Activated CD4-positive, CD25-positive, alpha-beta regulatory T cell treated with anti-CD3 and anti-CD28 coated beads, Interleukin-2, amount 50 U/mL, for 72 hours (primary cell): Measurements from ENCODE around the gene METTL13.
"Not testable (repeated sequence)": the region's sequence is repeated elsewhere in the genome, so short reads cannot be mapped to it uniquely, and the experiment has no call there.

Experiments used
- DNase-seq: peaks from one replicate; pipeline ENCODE4 v3.0.0; 2021

Gene METTL13

DNA sequence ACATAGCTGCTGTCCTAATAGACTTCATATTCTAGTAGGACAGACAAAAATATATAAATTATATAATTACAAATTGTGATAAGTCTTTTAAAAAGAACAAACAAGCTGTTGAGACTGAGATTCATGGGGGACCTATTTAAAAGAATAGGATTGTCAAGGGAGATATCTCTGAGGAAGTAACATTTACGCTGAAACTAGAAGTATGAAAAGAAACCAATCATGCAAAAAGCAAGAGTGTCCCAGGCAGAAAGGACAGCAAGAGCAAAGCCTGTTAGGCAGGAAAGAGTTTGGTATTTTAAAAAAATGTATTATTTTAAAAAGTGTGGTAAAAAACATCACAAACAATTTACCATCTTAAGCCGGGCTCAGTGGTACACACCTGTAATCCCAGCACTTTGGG is 9.1 kb upstream of the METTL13 start:
- no peak for DNase-seq

DNA sequence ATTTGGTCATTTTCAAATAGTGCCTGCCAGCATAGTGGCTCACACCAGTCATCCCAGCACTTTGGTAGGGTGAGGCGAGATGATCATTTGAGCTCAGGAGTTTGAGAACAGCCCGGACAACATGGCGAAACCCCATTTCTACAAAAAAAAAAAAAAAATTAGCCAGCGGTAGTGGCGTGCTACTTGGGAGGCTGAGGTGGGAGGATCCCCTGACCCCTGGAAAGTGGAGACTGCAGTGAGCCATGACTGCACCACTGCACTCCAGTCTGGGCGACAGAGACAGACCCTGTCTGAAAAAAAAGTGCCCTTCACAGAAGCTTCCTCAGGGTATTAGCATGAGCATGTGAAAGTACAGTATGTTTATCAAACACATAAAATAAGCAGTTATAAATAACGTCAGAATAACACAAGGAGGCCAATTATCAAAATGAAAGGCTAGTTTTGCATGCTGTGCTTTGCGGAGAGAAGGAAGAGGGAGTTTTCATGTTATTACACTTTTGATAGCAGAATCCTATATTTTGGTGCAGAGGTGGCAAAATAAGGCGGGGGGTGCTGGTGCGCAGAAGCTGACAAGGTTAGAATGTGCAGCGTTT is 781 bp upstream of the METTL13 start:
- DNase-seq, result no peak

DNA sequence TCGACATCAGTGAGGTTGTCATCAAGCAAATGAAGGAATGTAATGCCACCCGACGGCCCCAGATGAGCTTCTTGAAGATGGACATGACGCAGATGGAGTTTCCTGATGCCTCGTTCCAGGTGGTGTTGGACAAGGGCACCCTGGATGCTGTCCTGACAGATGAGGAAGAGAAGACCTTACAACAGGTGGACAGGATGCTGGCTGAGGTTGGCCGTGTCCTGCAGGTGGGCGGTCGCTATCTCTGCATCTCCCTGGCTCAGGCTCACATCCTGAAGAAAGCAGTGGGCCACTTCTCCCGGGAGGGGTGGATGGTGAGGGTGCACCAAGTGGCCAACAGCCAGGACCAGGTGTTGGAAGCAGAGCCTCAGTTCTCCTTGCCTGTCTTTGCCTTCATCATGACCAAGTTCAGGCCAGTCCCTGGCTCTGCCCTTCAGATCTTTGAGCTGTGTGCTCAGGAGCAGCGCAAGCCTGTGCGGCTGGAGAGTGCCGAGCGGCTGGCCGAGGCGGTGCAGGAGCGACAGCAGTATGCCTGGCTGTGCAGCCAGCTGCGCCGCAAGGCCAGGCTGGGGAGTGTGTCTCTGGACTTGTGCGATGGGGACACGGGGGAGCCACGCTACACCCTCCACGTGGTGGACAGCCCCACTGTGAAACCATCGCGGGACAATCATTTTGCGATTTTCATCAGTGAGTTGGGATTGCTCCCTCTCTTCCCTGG is 2.5 kb downstream of the METTL13 start:
- DNase-seq, result no peak

DNA sequence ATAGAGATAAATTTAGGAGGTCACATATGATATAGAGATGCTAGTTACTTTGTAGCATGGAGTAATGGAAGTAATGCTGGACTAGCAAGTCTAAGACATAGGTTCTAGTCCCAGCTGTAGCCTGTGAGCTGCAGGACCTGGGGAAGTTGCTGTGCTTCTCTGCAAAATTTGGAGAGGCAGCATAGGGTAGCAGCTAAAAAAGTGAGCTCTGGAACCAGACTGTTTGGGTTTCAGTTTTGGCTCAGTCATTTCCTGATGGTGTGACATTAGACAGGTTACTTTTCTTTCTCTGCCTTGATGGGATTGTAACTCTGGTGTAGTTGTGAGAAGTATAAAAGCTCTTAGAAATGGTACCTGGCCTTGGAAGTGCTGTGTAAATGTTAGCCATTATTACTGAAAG is 3.3 kb downstream of the METTL13 start:
- DNase-seq, result no peak

DNA sequence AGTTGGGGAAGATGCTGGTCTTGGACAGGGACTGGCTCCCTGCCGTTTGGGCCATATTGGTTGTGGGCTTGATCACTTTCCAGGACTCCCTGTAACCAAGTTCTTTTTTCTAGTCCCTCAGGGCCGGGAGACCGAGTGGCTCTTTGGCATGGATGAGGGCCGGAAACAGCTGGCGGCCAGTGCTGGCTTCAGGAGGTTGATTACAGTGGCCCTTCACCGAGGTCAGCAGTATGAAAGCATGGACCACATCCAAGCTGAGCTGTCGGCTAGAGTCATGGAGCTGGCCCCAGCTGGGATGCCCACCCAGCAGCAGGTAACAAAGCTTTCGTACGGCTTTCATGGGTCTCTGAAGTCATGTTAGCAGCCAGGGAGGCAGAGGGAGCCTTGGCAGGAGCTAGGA is 4.3 kb downstream of the METTL13 start:
- no peak for DNase-seq

DNA sequence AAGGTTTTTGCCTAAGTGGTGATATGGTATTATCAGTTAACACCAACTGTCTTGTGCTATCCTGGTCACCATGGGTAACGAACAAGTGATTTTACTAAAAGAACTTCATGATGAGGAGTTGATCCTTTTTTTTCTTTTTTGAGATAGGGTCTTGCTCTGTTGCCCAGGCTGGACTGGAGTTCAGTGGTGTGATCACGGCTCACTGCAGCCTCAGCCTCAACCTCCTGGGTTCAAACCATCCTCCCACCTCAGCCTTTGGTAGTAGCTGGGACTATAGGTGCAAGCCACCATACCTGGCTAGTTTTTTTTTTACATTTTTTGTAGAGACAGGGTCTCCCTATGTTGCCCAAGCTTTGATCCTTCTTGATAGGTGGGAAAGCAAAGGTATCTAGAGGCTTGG is 5.1 kb downstream of the METTL13 start:
- no peak for DNase-seq

DNA sequence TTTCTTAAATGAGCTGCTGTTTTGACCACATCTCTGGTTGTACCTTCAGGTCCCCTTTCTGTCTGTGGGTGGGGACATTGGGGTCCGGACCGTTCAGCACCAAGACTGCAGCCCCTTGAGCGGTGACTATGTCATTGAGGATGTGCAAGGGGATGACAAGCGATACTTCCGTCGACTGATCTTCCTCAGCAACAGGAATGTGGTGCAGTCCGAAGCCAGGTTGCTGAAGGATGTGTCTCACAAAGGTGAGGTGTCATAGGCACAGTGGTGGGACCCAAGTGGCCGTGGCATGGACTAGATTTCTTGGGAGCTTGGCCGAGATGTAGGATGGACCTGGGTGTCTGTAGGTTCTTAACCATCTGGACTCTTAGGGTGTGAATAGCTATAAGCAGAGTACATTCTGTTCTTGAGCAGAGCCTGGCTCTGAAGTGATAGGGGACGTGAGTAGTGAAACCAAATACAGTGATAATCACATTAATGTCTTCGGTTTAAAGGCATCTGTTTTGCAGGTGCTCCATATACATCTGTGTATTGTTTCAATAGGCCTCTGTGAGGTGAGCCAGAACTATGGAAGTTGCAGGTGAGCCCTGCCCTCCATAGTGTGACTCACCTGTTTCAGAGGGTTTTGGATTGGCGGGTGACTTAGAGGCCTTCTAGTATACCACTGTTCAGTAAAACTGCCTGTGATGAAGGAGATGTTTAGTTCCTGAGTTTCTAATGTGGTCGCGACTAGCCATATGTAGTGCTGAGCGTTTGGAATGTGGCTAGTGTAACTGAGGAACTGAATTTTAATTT is 6.4 kb downstream of the METTL13 start:
- DNase-seq, result no peak

DNA sequence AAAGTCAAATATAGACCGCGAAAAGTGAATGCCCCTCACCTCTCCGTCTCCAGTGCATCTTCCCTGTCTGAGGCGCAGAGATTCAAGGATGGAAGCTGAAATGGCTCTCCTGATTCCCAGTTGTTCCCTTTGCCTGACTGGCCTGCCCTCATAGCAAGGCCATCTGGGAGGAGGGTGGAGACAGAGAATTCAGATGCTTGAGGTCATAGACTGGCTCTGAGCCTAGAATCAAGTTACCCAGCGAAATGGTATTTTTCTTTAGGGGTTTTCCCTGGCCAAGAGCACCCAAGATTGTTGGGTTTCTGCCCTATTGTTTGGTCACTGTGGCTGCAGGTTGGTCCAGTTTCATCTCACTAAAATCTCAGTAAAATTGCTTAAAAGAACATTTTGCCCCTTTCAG is 7.2 kb downstream of the METTL13 start:
- DNase-seq, result no peak

DNA sequence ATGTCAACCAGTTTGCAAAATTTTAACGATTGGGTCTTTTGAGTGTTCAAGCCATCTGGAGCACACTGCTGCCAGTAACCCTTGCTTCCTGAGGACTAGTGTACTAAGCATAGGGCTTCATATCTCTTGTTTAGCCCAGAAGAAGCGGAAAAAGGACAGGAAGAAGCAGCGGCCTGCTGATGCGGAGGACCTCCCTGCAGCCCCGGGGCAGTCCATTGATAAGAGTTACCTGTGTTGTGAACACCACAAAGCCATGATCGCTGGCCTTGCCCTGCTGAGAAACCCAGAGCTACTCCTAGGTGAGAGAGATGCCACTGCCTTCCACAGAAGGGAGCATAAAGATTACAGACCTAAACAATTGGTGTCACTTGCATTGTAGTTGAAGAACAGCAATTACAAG is 8.9 kb downstream of the METTL13 start:
- DNase-seq, result no peak

DNA sequence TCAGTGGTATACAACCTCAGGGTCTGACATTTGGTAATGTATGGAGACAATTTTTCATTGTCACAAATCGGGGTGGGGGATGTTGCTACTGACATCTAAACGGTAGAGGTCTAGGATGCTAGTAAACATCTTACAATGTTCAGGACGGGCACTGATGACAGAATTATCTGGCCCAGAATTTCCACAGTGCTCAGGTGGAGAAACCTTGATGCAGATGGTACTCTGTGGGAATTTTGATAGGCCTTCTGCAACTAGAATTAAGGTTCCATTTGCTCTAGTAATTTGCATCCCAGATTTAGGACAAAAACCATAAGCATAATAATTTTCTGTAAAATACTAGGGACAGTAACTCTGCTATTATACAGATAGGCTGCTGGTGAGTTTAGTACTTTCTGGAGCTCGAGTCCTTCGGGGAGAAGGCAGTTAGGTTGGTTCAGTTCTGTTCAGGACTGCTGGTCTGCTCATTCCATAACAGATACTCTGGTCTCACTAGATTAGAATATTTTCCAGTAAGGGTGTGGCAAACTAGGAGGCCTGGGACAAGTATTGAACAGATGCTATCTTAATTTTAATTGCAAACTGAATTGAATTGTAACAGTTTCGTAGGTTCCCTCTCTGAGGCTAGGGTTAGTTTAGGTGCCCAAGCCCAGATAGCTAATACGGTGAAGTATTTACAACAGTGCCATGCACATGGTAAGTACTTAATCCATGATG is 11.4 kb downstream of the METTL13 start:
- no peak for DNase-seq

DNA sequence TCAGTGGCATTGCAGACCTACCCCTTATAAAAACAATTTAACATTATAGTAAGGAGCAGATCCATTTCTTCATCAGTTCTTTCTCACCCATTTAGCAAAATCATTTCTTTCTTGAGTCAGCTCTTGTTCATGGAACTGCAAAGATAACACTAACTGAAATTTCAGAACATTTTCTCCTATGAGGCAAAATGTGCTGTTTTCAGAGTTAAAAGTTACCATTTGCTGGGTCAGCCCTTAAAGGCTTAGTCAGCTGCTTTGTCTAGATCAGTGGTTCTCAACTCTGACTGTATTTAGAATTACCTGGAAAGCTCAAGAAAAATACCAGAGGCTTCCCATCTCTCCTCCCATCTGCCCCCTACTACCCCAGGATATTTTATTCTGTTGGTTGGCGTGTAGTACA is 12.2 kb downstream of the METTL13 start:
- DNase-seq, result no peak

DNA sequence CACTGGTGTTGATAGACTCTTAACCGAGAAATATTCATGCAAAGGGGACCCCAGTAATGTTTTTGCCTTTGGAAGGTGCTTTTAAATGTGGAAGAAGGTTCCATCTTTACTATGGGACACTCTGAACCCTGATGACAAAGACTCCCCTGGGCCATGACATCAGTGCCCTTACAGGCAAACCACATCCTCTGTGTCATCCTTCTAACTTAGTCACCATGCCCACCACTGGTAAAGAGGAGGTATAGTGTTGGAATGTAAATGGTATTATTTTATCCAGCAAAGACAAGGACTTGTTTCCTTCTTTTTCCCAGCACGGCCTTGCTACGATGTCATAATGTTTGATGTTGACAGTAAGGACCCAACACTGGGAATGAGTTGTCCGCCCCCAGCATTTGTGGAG is 12.6 kb downstream of the METTL13 start:
- no peak for DNase-seq

DNA sequence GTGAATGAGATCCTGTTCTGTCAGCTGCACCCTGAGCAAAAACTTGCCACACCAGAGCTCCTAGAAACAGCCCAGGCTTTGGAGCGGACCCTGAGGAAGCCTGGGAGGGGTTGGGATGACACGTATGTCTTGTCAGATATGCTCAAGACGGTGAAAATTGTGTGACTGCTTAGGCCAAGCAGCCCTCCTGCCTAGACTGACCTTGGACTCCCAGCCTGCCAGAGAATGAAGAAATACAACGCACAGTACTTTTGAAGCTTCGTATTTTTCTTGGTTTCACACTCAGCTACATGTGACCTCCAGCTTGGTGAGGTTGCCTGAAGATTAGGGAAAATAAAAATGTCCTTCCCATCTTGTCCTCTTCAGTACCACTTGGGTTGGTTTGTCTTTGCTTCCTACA is 15.1 kb downstream of the METTL13 start:
- DNase-seq, result no peak

DNA sequence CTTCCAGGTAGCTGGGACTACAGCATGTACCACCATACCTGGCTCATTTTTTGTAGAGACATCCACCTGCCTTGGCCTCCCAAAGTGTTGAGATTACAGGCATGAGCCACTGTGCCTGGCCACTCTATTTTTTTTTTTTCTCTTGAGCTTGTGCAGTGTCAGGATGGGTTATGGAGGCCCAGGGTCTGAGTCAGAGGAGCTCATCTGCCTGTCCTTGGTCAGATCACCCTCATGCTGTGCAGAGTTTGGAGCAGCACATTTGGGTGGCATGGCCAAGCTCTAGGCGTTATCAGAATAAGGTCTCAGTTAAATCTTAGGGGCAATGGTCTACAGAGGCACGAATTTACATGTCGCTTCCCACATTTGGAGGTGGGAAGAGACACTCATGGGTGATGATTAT is 16.9 kb downstream of the METTL13 start:
- no peak for DNase-seq

DNA sequence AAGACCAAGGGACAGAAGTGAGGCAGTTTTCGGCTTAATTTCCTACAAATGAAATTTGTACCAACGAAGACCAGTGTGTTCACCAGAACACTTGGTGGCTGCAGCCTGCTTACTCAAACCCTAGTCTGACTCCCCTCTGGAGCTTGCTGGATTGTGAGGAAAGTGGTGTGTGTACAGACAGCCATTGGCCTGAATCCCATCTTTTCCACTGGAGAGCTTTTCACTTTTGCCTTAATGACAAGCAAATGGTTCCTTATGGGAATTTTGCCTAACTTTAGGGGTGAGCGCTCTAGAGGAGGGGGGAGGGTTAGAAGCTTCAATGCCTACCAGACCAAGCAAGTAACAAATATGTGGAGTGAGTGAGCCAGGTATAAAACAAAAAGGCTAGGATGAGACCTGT is 17.3 kb downstream of the METTL13 start:
- no peak for DNase-seq

DNA sequence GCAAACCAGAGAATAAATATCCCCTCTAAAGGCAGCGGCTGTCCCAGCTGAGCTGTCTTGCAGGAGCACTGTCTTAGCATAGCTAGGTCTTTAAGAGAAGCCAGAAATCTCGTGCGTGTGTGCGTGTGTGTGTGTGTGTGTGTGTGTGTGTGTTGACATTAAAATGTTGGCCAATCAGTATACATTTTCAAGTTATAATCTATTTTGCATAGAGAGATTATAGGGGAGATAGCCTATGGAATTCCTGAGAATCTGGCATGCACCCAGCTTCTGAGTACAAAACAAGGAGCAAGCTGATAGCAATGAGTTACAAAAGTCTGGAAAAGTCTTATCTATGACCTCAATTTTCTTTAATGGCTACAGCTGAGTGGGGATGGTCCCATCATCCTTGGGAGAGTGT is 17.7 kb downstream of the METTL13 start:
- no peak for DNase-seq

DNA sequence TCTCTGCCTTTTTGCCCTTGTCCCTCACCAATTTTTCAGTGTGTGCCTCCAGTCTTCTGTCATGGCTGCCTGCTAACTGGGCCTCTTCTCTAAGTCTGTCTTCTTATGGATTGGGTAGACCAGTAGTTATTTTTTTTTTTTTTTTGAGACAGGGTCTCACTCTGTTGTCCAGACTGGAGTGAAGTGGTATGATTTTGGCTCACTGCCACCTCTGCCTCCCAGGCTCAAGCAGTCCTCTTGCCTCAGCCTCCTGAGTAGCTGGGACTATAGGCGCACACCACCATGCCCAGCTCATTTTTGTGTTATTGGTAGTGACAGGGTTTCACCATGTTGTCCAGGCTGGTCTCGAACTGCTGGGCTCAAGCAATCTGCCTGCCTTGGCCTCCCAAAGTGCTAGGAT is 18.2 kb downstream of the METTL13 start:
- not testable (repeated sequence) for DNase-seq

DNA sequence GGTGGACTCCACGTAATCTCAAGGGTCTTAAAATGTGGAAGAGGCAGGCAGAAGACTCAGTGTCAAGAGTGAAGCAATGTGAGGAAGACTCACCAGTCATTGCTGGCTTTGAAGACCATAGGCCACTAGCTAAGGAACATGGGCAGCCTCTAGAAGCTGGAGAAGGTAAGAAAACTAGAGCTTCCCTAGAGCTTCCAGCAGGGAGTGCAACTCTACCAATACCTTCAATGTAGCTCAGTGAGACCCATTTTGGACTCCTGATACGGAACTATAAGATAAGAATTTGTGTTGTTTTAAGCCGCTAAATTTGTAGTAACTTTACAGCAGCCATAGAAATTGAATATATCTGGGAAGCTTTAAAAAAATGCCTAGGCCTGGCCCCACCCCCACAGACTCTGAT is 18.9 kb downstream of the METTL13 start:
- no peak for DNase-seq

DNA sequence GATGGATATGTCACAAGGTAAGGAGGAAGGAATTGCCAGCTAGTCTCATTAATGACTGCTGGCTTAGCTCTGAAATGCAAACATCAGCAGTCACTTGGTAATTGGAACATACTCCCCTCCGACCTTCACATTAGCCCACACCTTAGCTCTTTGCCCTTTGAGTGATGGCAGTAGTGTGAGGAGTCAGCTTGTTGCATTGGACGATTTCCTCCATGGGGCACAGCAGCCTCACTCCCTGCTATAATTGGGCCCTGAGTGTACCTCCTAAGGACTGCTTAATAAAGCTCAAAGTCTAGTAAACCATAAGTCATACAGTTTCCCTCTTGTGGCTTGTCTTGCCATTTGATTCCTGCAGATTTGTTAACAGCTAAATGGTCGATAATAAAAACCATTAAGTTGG is 19.4 kb downstream of the METTL13 start:
- no peak for DNase-seq

DNA sequence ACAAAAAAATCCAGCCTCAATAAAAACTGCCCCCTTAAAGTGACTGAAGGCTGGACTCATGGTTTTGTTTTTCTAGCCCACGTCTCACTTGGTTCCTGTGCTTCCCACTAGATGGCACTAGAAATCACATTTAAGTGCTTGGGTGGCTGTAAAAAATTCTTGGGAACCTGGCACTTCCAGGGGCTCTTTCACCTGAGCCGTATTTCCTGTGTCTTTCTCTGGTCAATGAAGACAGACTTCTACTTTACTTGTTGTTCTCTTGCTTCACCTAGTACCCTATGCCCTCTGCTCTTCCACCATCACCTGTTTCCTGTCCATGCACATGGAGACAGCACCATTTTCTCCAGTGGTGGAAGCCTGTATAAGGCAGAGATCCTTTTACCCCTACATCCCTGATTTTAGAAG is 20.0 kb downstream of the METTL13 start:
- no peak for DNase-seq

DNA sequence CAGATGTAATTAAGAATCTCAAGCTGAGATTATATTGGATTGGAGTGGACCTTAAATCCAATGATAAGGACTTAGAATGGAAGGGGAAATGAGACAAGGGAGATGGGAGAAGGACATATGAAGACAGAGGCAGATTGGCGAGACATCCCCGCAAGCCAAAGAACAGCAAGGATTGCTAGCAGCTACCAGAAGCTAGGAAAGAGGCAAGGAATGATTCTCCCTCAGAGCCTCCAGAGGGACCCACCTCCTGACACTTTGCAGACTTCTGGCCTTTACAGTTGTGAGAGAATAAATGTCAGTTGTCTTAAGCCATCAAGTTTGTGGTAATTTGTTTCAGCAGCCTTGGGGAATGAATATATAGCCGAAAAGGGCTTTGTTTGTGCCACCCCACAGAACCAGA is 20.7 kb downstream of the METTL13 start:
- no peak for DNase-seq

DNA sequence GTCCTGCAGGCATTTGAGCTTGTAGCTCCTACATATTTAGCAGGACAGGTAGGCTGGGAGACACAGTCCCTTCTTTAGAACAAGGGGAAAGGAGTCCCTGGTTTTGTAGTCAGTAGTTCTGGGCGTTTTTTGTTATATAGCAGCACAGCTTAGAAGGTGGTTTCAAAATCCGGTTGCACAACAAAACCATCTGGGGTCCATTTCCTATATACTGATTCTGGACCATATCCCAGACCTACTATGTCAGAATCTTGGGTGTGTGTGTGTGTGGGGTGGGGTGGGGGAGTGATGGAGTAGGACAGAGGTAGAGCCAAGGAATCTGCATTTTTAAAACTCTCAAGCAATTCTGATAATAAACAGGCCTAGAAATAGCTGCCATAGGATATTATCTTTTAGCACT is 21.6 kb downstream of the METTL13 start:
- DNase-seq, result no peak

DNA sequence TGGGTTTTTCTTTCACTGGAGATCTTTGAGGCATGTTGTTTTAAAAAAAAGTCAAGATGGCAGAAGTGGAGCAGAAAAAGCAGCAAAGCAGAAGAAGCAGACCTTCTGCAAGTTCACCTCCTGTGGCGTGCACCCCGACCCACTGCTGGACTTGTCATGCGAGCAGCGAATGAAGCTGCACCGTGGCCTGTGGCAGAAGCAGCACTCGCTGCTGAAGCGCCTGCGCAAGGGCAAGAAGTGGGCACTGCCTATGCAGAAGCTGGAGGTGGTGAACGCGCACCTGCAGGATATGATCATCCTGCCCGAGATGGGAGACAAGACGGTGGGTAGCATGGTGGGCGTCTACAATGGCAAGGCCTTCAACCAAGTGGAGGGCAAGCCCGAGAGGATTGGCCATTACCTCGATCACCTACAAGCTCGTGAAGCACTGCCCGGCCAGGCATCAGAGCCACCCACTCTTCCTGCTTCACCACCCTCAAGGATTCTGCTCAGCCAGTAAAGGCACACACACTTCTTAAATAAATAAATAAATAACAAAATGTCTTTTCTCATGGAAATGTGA is 22.1 kb downstream of the METTL13 start:
- DNase-seq, result no peak
